Heart right ventricle (tissue), 16 donors: ENCODE data around the gene TIMP3. TPM values are rescaled to one million over a fixed set of nuclear protein-coding genes. Genes with fewer than 3 reads are reported as not detected.
A peak's percentile ranks its signal among the peaks of the same experiment; 100 is the strongest.
"Not testable (repeated sequence)": the region's sequence is repeated elsewhere in the genome, so short reads cannot be mapped to it uniquely, and the experiment has no call there.

Source experiments
- ATAC-seq, 8 donors: fragments of 200-7000 bp; cut with Tn5 transposase; one replicate each; pipeline ENCODE4 v1.9.1; 2020; ENCODE audit warnings: mild to moderate bottlenecking in 8 of 8, moderate library complexity in 8 of 8, moderate number of reproducible peaks in 1 of 8
- DNase-seq, 2 donors: peaks; one replicate each; pipeline ENCODE4 v3.0.0-alpha.2; 2020
- H3K27ac ChIP-seq, 10 donors: fragments of 200-600 bp; sonication (generic) in 2 of 10; one replicate each; pipeline versions ENCODE4 v1.5.0 to v1.8.0; 2020 to 2022; ENCODE audit warnings: mild to moderate bottlenecking in 3 of 10
- H3K27me3 ChIP-seq, 7 donors: fragments of 200-600 bp; one replicate each; pipeline ENCODE4 v1.8.0; 2021 to 2022; ENCODE audit warnings: mild to moderate bottlenecking in 2 of 7
- H3K36me3 ChIP-seq, 9 donors: fragments of 200-600 bp; sonication (generic) in 1 of 9; one replicate each; pipeline versions ENCODE4 v1.5.0 to v1.8.0; 2020 to 2022; ENCODE audit warnings: mild to moderate bottlenecking in 2 of 9
- H3K4me1 ChIP-seq, 9 donors: fragments of 200-600 bp; sonication (generic) in 1 of 9; one replicate each; pipeline versions ENCODE4 v1.5.0 to v1.8.0; 2020 to 2022; ENCODE audit warnings: mild to moderate bottlenecking in 4 of 9
- H3K4me3 ChIP-seq, 10 donors: fragments of 200-600 bp; sonication (generic) in 2 of 10; one replicate each; pipeline versions ENCODE4 v1.5.0 to v1.8.0; 2020 to 2022; ENCODE audit warnings: mild to moderate bottlenecking in 7 of 10, moderate library complexity in 2 of 10
- H3K9me3 ChIP-seq, 11 donors: fragments of 200-600 bp in 10 of 11; sonication (generic) in 2 of 11; one replicate each; pipeline versions ENCODE4 v1.5.0 to v1.8.0; 2013 to 2022; ENCODE audit warnings: mild to moderate bottlenecking in 2 of 11, control low read depth in 1 of 11, moderate library complexity in 1 of 11
- CTCF ChIP-seq, 9 donors: fragments of 200-600 bp; sonication (generic) in 2 of 9; IDR thresholded peaks; one replicate each; pipeline versions ENCODE4 v1.5.0 to v1.8.0; 2021 to 2022; ENCODE audit warnings: antibody characterized with exemption in 9 of 9, mild to moderate bottlenecking in 5 of 9, moderate library complexity in 1 of 9
- WGBS, 2 donors: extraction: QIAGEN DNeasy Blood & Tissue Kit; methylation state at CpG; one replicate each; pipeline ENCODE4 v1.1.7; 2013; ENCODE audit warnings: inconsistent platforms in 1 of 2; 5-methylcytosine and 5-hydroxymethylcytosine counted together
- intact Hi-C, 10 donors: fragments of 100-400 bp; cut with DNase I; formaldehyde crosslinking; loops; one replicate each; pipeline versions ENCODE4 v1.11.1 to v1.14.2; 2022
- polyA plus RNA-seq, 2 donors: library from polyadenylated mRNA; stranded (reverse); fragments of 200-250 nt; gene quantifications; one replicate each; pipeline ENCODE4 v1.2.3, GENCODE V29; 2013
- total RNA-seq, 10 donors: library from RNA; stranded (reverse); fragmentation: NEBNext Ultra II Directional in 3 of 10; extraction: Animal tissue kit (Norgen Biotek cat#: 25700) in 3 of 10; gene quantifications; one replicate each; pipeline versions ENCODE4 v1.2.1 to v1.2.4, GENCODE V29; 2021 to 2023
- donor health status: Arrhythmogenic right ventricular cardiomyopathy.
- donor health status: ischemic (EF 13 %, LVEDD 7.1; RV severe dilation, severe dysfunction).
- donor health status: healthy with polysubstance abuse.
- donor health status: DM: no; HTN: yes; CAD: no.
- donor health status: DM: no; HTN: no; CAD: no.
- donor health status: ischemic (EF 25% LVEDD 6.9; RV normal size, moderate dysfunction).
- donor health status: ischemic (EF 25% LVEDD 5.7; RV mildly dilated, moderate dysfunction).
- donor health status: healthy.
- donor health status: DM: yes; HTN: yes; CAD: no.
- donor health status: Ischemic cardiomyopathy.
- donor health status: ischemic (EF 35%, LVEDD 5.7; RV mildly dilated, moderate dysfunction).
- donor health status: nonischemic (EF 11% LVEDD 7.7; RV severe dilation, severe dysfunction).
- donor health status: DM: yes; HTN: yes; CAD: no.
- donor health status: PGD.
- donor health status: ischemic (EF 29% LVEDD 5.4; RV normal size, mild dysfunction).
- donor health status: nonischemic (EF 23%, LVEDD 6.1; RV moderate dilation, normal function).

Gene TIMP3
- total and polyA plus RNA-seq, 12 donors = 91.9 to 380 (median 157) TPM

GRCh38 chr22:32753591-32753990 lies 47.9 kb upstream of the TIMP3 start:
- Histone ChIP-seq H3K9me3 (no peaks in the 10 kb centered on the region), H3K36me3 (no peaks in the 10 kb centered on the region), H3K27me3 (no peaks in the 10 kb centered on the region), H3K4me3 (no peak overlapping the region), H3K4me1 (peaks cover 0 to 25% (median 14%) of the 10 kb centered on the region in 9 donors), H3K27ac (peak overlapping the region in 9 of 10 donors; percentile 25 to 83 (median 58))
- WGBS, 2 donors = 75% methylated on average over 6 of the region's 6 CpGs
- TF ChIP-seq CTCF (IDR thresholded peaks at IDR 0.05) = no peak
- ATAC-seq = peak in 2 of 8 donors; percentile 17 to 29
- DNase-seq = no peak
- intact Hi-C loops = loop anchor here in 1 of 10 donors (5.0 kb wide), 1 partner anchor 131 kb away; no protein-coding TSS in a partner anchor

- Histone ChIP-seq H3K27me3 (no peaks in the 10 kb centered on the region), H3K9me3 (no peaks in the 10 kb centered on the region), H3K4me1 (peaks cover 0 to 25% (median 14%) of the 10 kb centered on the region in 9 donors), H3K36me3 (no peaks in the 10 kb centered on the region), H3K27ac (peak overlapping the region in 7 of 10 donors; percentile 11 to 83 (median 64)), H3K4me3 (no peak overlapping the region)
- DNase-seq = peak in 1 of 2 donors; percentile 44
- no peak for TF ChIP-seq CTCF (IDR thresholded peaks at IDR 0.05)
- intact Hi-C loops = loop anchor here in 1 of 10 donors (5.0 kb wide), 1 partner anchor 132 kb away; no protein-coding TSS in a partner anchor
- 74 to 75% methylated on average over 6 of the region's 6 CpGs for WGBS, 2 donors
- peak; percentile 70 to 89 (median 82) for ATAC-seq
These were observed 47.0 kb upstream of the TIMP3 start for GRCh38 chr22:32754413-32755041.

GRCh38 chr22:32757086-32757762 lies 44.3 kb upstream of the TIMP3 start:
- intact Hi-C loops, H3K36me3 ChIP-seq, DNase-seq, H3K27me3 ChIP-seq, H3K9me3 ChIP-seq, H3K27ac ChIP-seq, H3K4me3 ChIP-seq, ATAC-seq: not testable (repeated sequence)
- H3K4me1 ChIP-seq = peaks cover 12 to 46% (median 34%) of the 10 kb centered on the region in 9 donors
- WGBS, 2 donors = 94 to 97% methylated on average over 14 of the region's 14 CpGs

GRCh38 chr22:32758866-32759385 lies 42.6 kb upstream of the TIMP3 start:
- DNase-seq (no peak), ATAC-seq (no peak)
- H3K9me3 ChIP-seq = no peaks in the 10 kb centered on the region
- H3K4me1 ChIP-seq = peaks cover 12 to 53% (median 33%) of the 10 kb centered on the region in 9 donors
- no peaks in the 10 kb centered on the region for H3K36me3 ChIP-seq
- peaks cover 0 to 13% (median 0%) of the 10 kb centered on the region in 7 donors for H3K27me3 ChIP-seq
- intact Hi-C loops = no loop called here
- no peak for TF ChIP-seq CTCF (IDR thresholded peaks at IDR 0.05)
- no peak overlapping the region for H3K27ac ChIP-seq
- H3K4me3 ChIP-seq = no peak overlapping the region
- WGBS, 2 donors = 96 to 98% methylated on average over 3 of the region's 3 CpGs
